SU-DHL-6 (cell line): ENCODE data around the gene MVP.

Source experiments
- EZH2phosphoT487 ChIP-seq: fragments of 200-600 bp; sonication (generic), shearing (Covaris generic); conservative IDR thresholded peaks from 2 replicates; pipeline ENCODE4 v1.6.1; 2018; ENCODE audit warnings: mild to moderate bottlenecking, antibody characterized with exemption, low read length, moderate library complexity, mixed read lengths
- TF ChIP-seq, protein P1 (sequence below): fragments of 200-600 bp; sonication (generic); IDR thresholded peaks from one replicate; pipeline ENCODE4 v1.5.1; 2017; ENCODE audit warnings: antibody characterized with exemption, mild to moderate bottlenecking, low read length, moderate library complexity; ENCODE audit not compliant: insufficient read depth, poor library complexity, severe bottlenecking

GRCh38 chr16:29878172-29878571 is 57.9 kb downstream of the MVP start:
- TF ChIP-seq, protein P1, sequence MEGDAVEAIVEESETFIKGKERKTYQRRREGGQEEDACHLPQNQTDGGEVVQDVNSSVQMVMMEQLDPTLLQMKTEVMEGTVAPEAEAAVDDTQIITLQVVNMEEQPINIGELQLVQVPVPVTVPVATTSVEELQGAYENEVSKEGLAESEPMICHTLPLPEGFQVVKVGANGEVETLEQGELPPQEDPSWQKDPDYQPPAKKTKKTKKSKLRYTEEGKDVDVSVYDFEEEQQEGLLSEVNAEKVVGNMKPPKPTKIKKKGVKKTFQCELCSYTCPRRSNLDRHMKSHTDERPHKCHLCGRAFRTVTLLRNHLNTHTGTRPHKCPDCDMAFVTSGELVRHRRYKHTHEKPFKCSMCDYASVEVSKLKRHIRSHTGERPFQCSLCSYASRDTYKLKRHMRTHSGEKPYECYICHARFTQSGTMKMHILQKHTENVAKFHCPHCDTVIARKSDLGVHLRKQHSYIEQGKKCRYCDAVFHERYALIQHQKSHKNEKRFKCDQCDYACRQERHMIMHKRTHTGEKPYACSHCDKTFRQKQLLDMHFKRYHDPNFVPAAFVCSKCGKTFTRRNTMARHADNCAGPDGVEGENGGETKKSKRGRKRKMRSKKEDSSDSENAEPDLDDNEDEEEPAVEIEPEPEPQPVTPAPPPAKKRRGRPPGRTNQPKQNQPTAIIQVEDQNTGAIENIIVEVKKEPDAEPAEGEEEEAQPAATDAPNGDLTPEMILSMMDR: no peak
- no peak for TF ChIP-seq EZH2phosphoT487
